GM19099 (cell line): ENCODE data around the gene ANKMY1.

Source experiments
- POLR2A ChIP-seq: IDR thresholded peaks from 3 replicates; pipeline ENCODE4 v1.6.1; 2011; ENCODE audit warnings: low read depth; ENCODE audit not compliant: insufficient read length; ENCODE audit errors: extremely low read depth

The ANKMY1 gene

GRCh38 chr2:240463866-240464481 lies 93.8 kb downstream of the ANKMY1 start:
- TF ChIP-seq POLR2A = no peak

GRCh38 chr2:240463274-240463865 lies 94.4 kb downstream of the ANKMY1 start:
- no peak for TF ChIP-seq POLR2A

- TF ChIP-seq POLR2A = no peak
These were observed 95.0 kb downstream of the ANKMY1 start for GRCh38 chr2:240462707-240463273.

GRCh38 chr2:240462073-240462706 lies 95.6 kb downstream of the ANKMY1 start:
- no peak for TF ChIP-seq POLR2A

GRCh38 chr2:240461471-240462072 lies 96.2 kb downstream of the ANKMY1 start:
- TF ChIP-seq POLR2A = no peak

- TF ChIP-seq POLR2A = no peak
These were observed 96.9 kb downstream of the ANKMY1 start for GRCh38 chr2:240460781-240461431.

GRCh38 chr2:240460253-240460711 lies 97.5 kb downstream of the ANKMY1 start:
- TF ChIP-seq POLR2A = no peak

GRCh38 chr2:240459401-240460252 lies 98.2 kb downstream of the ANKMY1 start:
- TF ChIP-seq POLR2A = no peak

- no peak for TF ChIP-seq POLR2A
These were observed 98.8 kb downstream of the ANKMY1 start for GRCh38 chr2:240458900-240459391.

GRCh38 chr2:240458044-240458899 lies 99.5 kb downstream of the ANKMY1 start:
- TF ChIP-seq POLR2A = no peak

GRCh38 chr2:240457223-240458043 lies 100.4 kb downstream of the ANKMY1 start:
- no peak for TF ChIP-seq POLR2A

GRCh38 chr2:240456447-240457222 lies 101.2 kb downstream of the ANKMY1 start:
- TF ChIP-seq POLR2A = no peak
